SK-N-SH (cell line): ENCODE results near the gene TC2N. TPM values are rescaled to one million over a fixed set of nuclear protein-coding genes. Genes with fewer than 3 reads are reported as not detected.

Experiments
- CTCF ChIA-PET: fragments of 300-600, 350-600 bp; formaldehyde crosslinking; extraction: SDS; loops from one replicate; lab custom pipeline; 2021; lab: Yijun Ruan, JAX
- POLR2A ChIA-PET: fragments of 350-600 bp; sonication (Branson Sonifier 250); formaldehyde crosslinking; extraction: SDS; loops from one replicate; lab custom pipeline; 2020; ENCODE audit warnings: antibody characterized with exemption, inconsistent platforms; lab: Yijun Ruan, JAX
- DNase-seq: peaks from one replicate; pipeline ENCODE4 v3.0.0; 2012
- H2AFZ ChIP-seq: fragments of 200-600 bp; sonication (generic); 2 replicates; pipeline ENCODE4 v1.8.1; 2016; ENCODE audit warnings: antibody characterized with exemption, mild to moderate bottlenecking, low read depth
- H3F3A ChIP-seq: fragments of 200-600 bp; sonication (generic); replicated peaks from 2 replicates; pipeline ENCODE3; 2016; ENCODE audit warnings: antibody characterized with exemption, mild to moderate bottlenecking; ENCODE audit not compliant: insufficient read depth
- H3K27ac ChIP-seq, 2 experiments: fragments of 200-500 bp in 1 of 2; fragments of 200-600 bp in 1 of 2; sonication (Bioruptor generic) in 1 of 2; sonication (generic), shearing (Covaris generic) in 1 of 2; 2 replicates each; pipeline versions ENCODE4 v1.5.1 to v1.6.1; 2014 to 2016; ENCODE audit warnings: low read depth in 2 of 2, inconsistent platforms in 1 of 2, low read length in 1 of 2, mild to moderate bottlenecking in 1 of 2, mixed read lengths in 1 of 2
- H3K27me3 ChIP-seq: fragments of 200-600 bp; sonication (generic), shearing (Covaris generic); 2 replicates; pipeline ENCODE4 v1.6.1; 2016; ENCODE audit warnings: mixed run types; ENCODE audit not compliant: insufficient read depth
- H3K36me3 ChIP-seq, 2 experiments: fragments of 200-500 bp in 1 of 2; fragments of 200-600 bp in 1 of 2; sonication (Bioruptor generic) in 1 of 2; sonication (generic) in 1 of 2; replicated peaks in 1 of 2; 2 replicates each; pipeline versions ENCODE3 to v1.5.1; 2014 to 2016; ENCODE audit warnings: low read length in 1 of 2, mild to moderate bottlenecking in 1 of 2; ENCODE audit not compliant: insufficient read depth in 2 of 2, control insufficient read depth in 1 of 2
- H3K4me1 ChIP-seq, 2 experiments: fragments of 200-500 bp in 1 of 2; fragments of 200-600 bp in 1 of 2; sonication (Bioruptor generic) in 1 of 2; sonication (generic), shearing (Covaris generic) in 1 of 2; 2 replicates each; pipeline versions ENCODE4 v1.5.1 to v1.6.1; 2014 to 2016; ENCODE audit warnings: low read depth in 1 of 2, low read length in 1 of 2, mixed run types in 1 of 2; ENCODE audit not compliant: insufficient read depth in 2 of 2, control insufficient read depth in 1 of 2
- H3K4me2 ChIP-seq: fragments of 200-600 bp; sonication (generic), shearing (Covaris generic); 2 replicates; pipeline ENCODE4 v1.6.1; 2017; ENCODE audit warnings: mixed run types
- H3K4me3 ChIP-seq, 2 experiments: fragments of 200-500 bp in 1 of 2; fragments of 200-600 bp in 1 of 2; sonication (Bioruptor generic) in 1 of 2; sonication (generic), shearing (Covaris generic) in 1 of 2; 2 replicates each; pipeline versions ENCODE4 v1.5.1 to v1.8.1; 2014 to 2016; ENCODE audit warnings: low read depth in 2 of 2, inconsistent platforms in 1 of 2, low read length in 1 of 2, mild to moderate bottlenecking in 1 of 2, mixed read lengths in 1 of 2, moderate library complexity in 1 of 2
- H3K79me2 ChIP-seq: fragments of 200-600 bp; sonication (generic); 2 replicates; pipeline ENCODE4 v1.8.1; 2017; ENCODE audit warnings: mild to moderate bottlenecking; ENCODE audit not compliant: insufficient read depth
- H3K9ac ChIP-seq: fragments of 200-600 bp; sonication (generic); 2 replicates; pipeline ENCODE4 v1.6.1; 2017; ENCODE audit warnings: mixed run types
- H3K9me2 ChIP-seq: fragments of 200-600 bp; sonication (generic); 2 replicates; pipeline ENCODE4 v1.6.1; 2017; ENCODE audit warnings: mixed run types
- H3K9me3 ChIP-seq: fragments of 200-600 bp; sonication (generic); 2 replicates; pipeline ENCODE4 v1.6.1; 2017; ENCODE audit warnings: mixed run types, mild to moderate bottlenecking, moderate library complexity
- H4K20me1 ChIP-seq: fragments of 200-600 bp; sonication (generic); 2 replicates; pipeline ENCODE4 v1.6.1; 2017; ENCODE audit warnings: mild to moderate bottlenecking, mixed run types; ENCODE audit not compliant: insufficient read depth
- ELF1 ChIP-seq: IDR thresholded peaks from 2 replicates; pipeline ENCODE4 v1.4.0; 2012
- EZH2phosphoT487 ChIP-seq: fragments of 200-600 bp; sonication (generic); IDR thresholded peaks from 2 replicates; pipeline ENCODE4 v1.6.1; 2017; ENCODE audit warnings: low read depth, mixed run types, mild to moderate bottlenecking, antibody characterized with exemption, moderate library complexity, borderline replicate concordance
- FOSL2 ChIP-seq: IDR thresholded peaks from 2 replicates; pipeline ENCODE4 v1.4.0; 2012; ENCODE audit warnings: low read depth, mild to moderate bottlenecking, moderate library complexity, borderline replicate concordance
- GABPA ChIP-seq: IDR thresholded peaks from 2 replicates; pipeline ENCODE4 v1.4.0; 2012; ENCODE audit warnings: low read depth, mild to moderate bottlenecking
- IRF3 ChIP-seq: fragments of 150-350 bp; IDR thresholded peaks from 2 replicates; pipeline ENCODE4 v1.6.1; 2016; ENCODE audit warnings: mild to moderate bottlenecking, low read depth, low read length
- NFIC ChIP-seq: IDR thresholded peaks from 2 replicates; pipeline ENCODE4 v1.4.0; 2012; ENCODE audit warnings: borderline replicate concordance
- NRF1 ChIP-seq: IDR thresholded peaks from 2 replicates; pipeline ENCODE4 v1.6.1; 2012; ENCODE audit warnings: low read depth, mild to moderate bottlenecking, low read length
- REST ChIP-seq: IDR thresholded peaks from 2 replicates; pipeline ENCODE4 v1.6.1; 2012; ENCODE audit warnings: mild to moderate bottlenecking, low read depth, low read length, moderate library complexity
- RXRA ChIP-seq: IDR thresholded peaks from 2 replicates; pipeline ENCODE4 v1.4.0; 2012; ENCODE audit warnings: low read depth, mild to moderate bottlenecking, borderline replicate concordance
- USF1 ChIP-seq: IDR thresholded peaks from 2 replicates; pipeline ENCODE4 v1.4.0; 2012; ENCODE audit warnings: low read depth, borderline replicate concordance
- USF2 ChIP-seq: fragments of 150-350 bp; IDR thresholded peaks from 2 replicates; pipeline ENCODE4 v1.6.1; 2017; ENCODE audit warnings: antibody characterized with exemption, low read length, low read depth, borderline replicate concordance
- YY1 ChIP-seq: IDR thresholded peaks from 2 replicates; pipeline ENCODE4 v1.4.0; 2012; ENCODE audit warnings: low read depth, mild to moderate bottlenecking
- WGBS: methylation state at CpG from one replicate; pipeline ENCODE4 v1.1.6; 2017; ENCODE audit warnings: low lambda C conversion rate; 5-methylcytosine and 5-hydroxymethylcytosine counted together
- polyA plus RNA-seq, 3 experiments: library from polyadenylated mRNA; depleted of rRNA; stranded (reverse); fragments of >200 nt; gene quantifications; 2 replicates each; pipeline ENCODE4 v1.2.3, GENCODE V29; 2012

The TC2N gene
- polyA plus RNA-seq, 1 of the 3 experiments (the other 2 are of a cell fraction) = not detected

- Histone ChIP-seq H3K9ac (no peak overlapping the region), H3K4me1 (no peaks in the 10 kb centered on the region), H3K27me3 (no peaks in the 10 kb centered on the region), H3K9me2 (no peaks in the 10 kb centered on the region), H4K20me1 (no peaks in the 10 kb centered on the region), H3K36me3 (peaks cover 5 to 25% of the 10 kb centered on the region in 2 experiments), H3F3A (peaks cover 5% of the 10 kb centered on the region), H3K9me3 (no peaks in the 10 kb centered on the region), H3K27ac (no peak overlapping the region), H3K4me2 (no peak overlapping the region), H2AFZ (no peak overlapping the region), H3K79me2 (no peaks in the 10 kb centered on the region; the same call in 1 of the 2 replicates), H3K4me3 (no peak overlapping the region)
- TF ChIP-seq NFIC = no peak
- TF ChIP-seq NRF1 = no peak
- TF ChIP-seq GABPA = no peak
- TF ChIP-seq FOSL2 = no peak
- no peak for TF ChIP-seq YY1
- TF ChIP-seq RXRA = no peak
- TF ChIP-seq USF2 = no peak
- TF ChIP-seq USF1 = no peak
- ChIA-PET CTCF (interaction anchor here (1.7 kb wide), 1 partner anchor 13 kb away, joined by 3 read pairs; no protein-coding TSS in a partner anchor), POLR2A (no interaction called here)
- DNase-seq = no peak
- WGBS = 84% methylated on average over 9 of the region's 9 CpGs
These were observed 42.9 kb upstream of the TC2N start for GRCh38 chr14:91910196-91910595.

GRCh38 chr14:91906374-91906773, 39.0 kb upstream of the TC2N start:
- no peaks in the 10 kb centered on the region for H3F3A ChIP-seq
- H3K27me3 ChIP-seq = no peaks in the 10 kb centered on the region
- no peak for DNase-seq
- no peaks in the 10 kb centered on the region; the same call in 1 of the 2 replicates for H3K79me2 ChIP-seq
- no peak overlapping the region for H3K9ac ChIP-seq
- no peaks in the 10 kb centered on the region for H3K9me2 ChIP-seq
- no peaks in the 10 kb centered on the region for H4K20me1 ChIP-seq
- H3K9me3 ChIP-seq = no peaks in the 10 kb centered on the region
- H3K27ac ChIP-seq = no peak overlapping the region
- peaks cover 7 to 14% of the 10 kb centered on the region in 2 experiments for H3K36me3 ChIP-seq
- CTCF ChIA-PET = no interaction called here
- TF ChIP-seq EZH2phosphoT487 (no peak), ELF1 (no peak), REST (no peak), IRF3 (no peak)
- 73% methylated on average over 2 of the region's 2 CpGs for WGBS
- no peak overlapping the region for H3K4me3 ChIP-seq
- no peak overlapping the region for H2AFZ ChIP-seq
- H3K4me2 ChIP-seq = no peak overlapping the region
- POLR2A ChIA-PET = no interaction called here
- no peaks in the 10 kb centered on the region for H3K4me1 ChIP-seq
